H9 (cell line): ENCODE measurements around the gene UBE2Q1. TPM values are rescaled to one million over a fixed set of nuclear protein-coding genes. Genes with fewer than 3 reads are reported as not detected.

Experiments
- DNase-seq: peaks from one replicate; pipeline ENCODE4 v3.0.0-alpha.2; 2017
- H2AFZ ChIP-seq: one replicate; pipeline ENCODE4 v1.6.1; 2013; ENCODE audit warnings: mild to moderate bottlenecking, low read length, control low read depth, moderate library complexity
- H2AK5ac ChIP-seq: 2 replicates; pipeline ENCODE4 v1.6.1; 2013; ENCODE audit warnings: low read length, control low read depth, mixed read lengths; ENCODE audit not compliant: insufficient read length
- H2BK120ac ChIP-seq: one replicate; pipeline ENCODE4 v1.6.1; 2013; ENCODE audit warnings: low read depth, mild to moderate bottlenecking, low read length, control low read depth, inconsistent platforms; ENCODE audit not compliant: poor library complexity, severe bottlenecking
- H2BK12ac ChIP-seq: 2 replicates; pipeline ENCODE4 v1.6.1; 2013; ENCODE audit warnings: low read length, control low read depth, mixed read lengths, low read depth; ENCODE audit not compliant: insufficient read length
- H2BK15ac ChIP-seq: 2 replicates; pipeline ENCODE4 v1.6.1; 2013; ENCODE audit warnings: low read depth, low read length, control low read depth
- H2BK20ac ChIP-seq: one replicate; pipeline ENCODE4 v1.6.1; 2013; ENCODE audit warnings: low read depth, mild to moderate bottlenecking, low read length, control low read depth, inconsistent platforms; ENCODE audit not compliant: poor library complexity, severe bottlenecking
- H2BK5ac ChIP-seq: 2 replicates; pipeline ENCODE4 v1.6.1; 2013; ENCODE audit warnings: low read length, control low read depth, mixed read lengths; ENCODE audit not compliant: insufficient read length
- H3K14ac ChIP-seq: 2 replicates; pipeline ENCODE4 v1.6.1; 2013; ENCODE audit warnings: low read length, control low read depth; ENCODE audit not compliant: insufficient read depth
- H3K18ac ChIP-seq: 2 replicates; pipeline ENCODE4 v1.6.1; 2013; ENCODE audit warnings: low read depth, mild to moderate bottlenecking, mixed read lengths, low read length, control low read depth; ENCODE audit not compliant: insufficient read length
- H3K23ac ChIP-seq: 2 replicates; pipeline ENCODE4 v1.6.1; 2013; ENCODE audit warnings: low read length, control low read depth, mixed read lengths, low read depth; ENCODE audit not compliant: insufficient read length
- H3K23me2 ChIP-seq: 2 replicates; pipeline ENCODE4 v1.6.1; 2013; ENCODE audit warnings: low read depth, mild to moderate bottlenecking, mixed read lengths, low read length, control low read depth; ENCODE audit not compliant: insufficient read length, poor library complexity, severe bottlenecking
- H3K27ac ChIP-seq: 2 replicates; pipeline ENCODE4 v1.5.1; 2013; ENCODE audit warnings: low read length, control low read depth, mixed read lengths, low read depth; ENCODE audit not compliant: insufficient read length
- H3K27me3 ChIP-seq: 2 replicates; pipeline ENCODE4 v1.6.1; 2013; ENCODE audit warnings: low read length, control low read depth, inconsistent platforms; ENCODE audit not compliant: insufficient read depth
- H3K4ac ChIP-seq: 2 replicates; pipeline ENCODE4 v1.6.1; 2013; ENCODE audit warnings: low read depth, mild to moderate bottlenecking, control low read depth, inconsistent platforms, low read length, moderate library complexity
- H3K4me1 ChIP-seq: 2 replicates; pipeline ENCODE4 v1.6.1; 2013; ENCODE audit warnings: low read length, control low read depth, inconsistent platforms; ENCODE audit not compliant: insufficient read depth
- H3K4me2 ChIP-seq: 2 replicates; pipeline ENCODE4 v1.6.1; 2013; ENCODE audit warnings: low read length, control low read depth, mixed read lengths; ENCODE audit not compliant: insufficient read length, insufficient read depth
- H3K56ac ChIP-seq: 2 replicates; pipeline ENCODE4 v1.6.1; 2013; ENCODE audit warnings: low read depth, mild to moderate bottlenecking, mixed read lengths, low read length, control low read depth; ENCODE audit not compliant: insufficient read length
- H3K79me1 ChIP-seq: 2 replicates; pipeline ENCODE4 v1.6.1; 2013; ENCODE audit warnings: low read depth, mild to moderate bottlenecking, moderate library complexity, low read length, control low read depth, inconsistent platforms; ENCODE audit not compliant: insufficient read depth, poor library complexity, severe bottlenecking
- H3K79me2 ChIP-seq: 2 replicates; pipeline ENCODE4 v1.6.1; 2013; ENCODE audit warnings: low read length, control low read depth, inconsistent platforms; ENCODE audit not compliant: insufficient read depth
- H3K9ac ChIP-seq: 2 replicates; pipeline ENCODE4 v1.6.1; 2013; ENCODE audit warnings: low read length, control low read depth, mixed read lengths; ENCODE audit not compliant: insufficient read length; ENCODE audit errors: extremely low read depth
- H3K9me3 ChIP-seq: one replicate; pipeline ENCODE4 v1.6.1; 2013; ENCODE audit warnings: low read depth, low read length, inconsistent platforms; ENCODE audit not compliant: control insufficient read depth
- H3T11ph ChIP-seq: one replicate; pipeline ENCODE4 v1.6.1; 2013; ENCODE audit warnings: mild to moderate bottlenecking, low read length, control low read depth, inconsistent platforms
- H4K20me1 ChIP-seq: one replicate; pipeline ENCODE4 v1.6.1; 2013; ENCODE audit not compliant: control insufficient read depth, insufficient read length, insufficient read depth
- H4K5ac ChIP-seq: 2 replicates; pipeline ENCODE4 v1.6.1; 2013; ENCODE audit warnings: low read depth, mild to moderate bottlenecking, mixed read lengths, low read length, control low read depth; ENCODE audit not compliant: insufficient read length
- H4K8ac ChIP-seq: replicated peaks from 2 replicates; pipeline ENCODE4 v1.6.1; 2013; ENCODE audit warnings: low read length, control low read depth, mixed read lengths, low read depth; ENCODE audit not compliant: insufficient read length
- H4K91ac ChIP-seq: 2 replicates; pipeline ENCODE4 v1.6.1; 2013; ENCODE audit warnings: low read depth, mild to moderate bottlenecking, moderate library complexity, mixed read lengths, low read length, control low read depth; ENCODE audit not compliant: insufficient read length
- H3K27ac Mint-ChIP-seq, 3 experiments: 2 replicates in 2 of 3; 3 replicates in 1 of 3; pipeline ENCODE4 v1.8.0; 2020 to 2021; ENCODE audit warnings: mixed read lengths in 3 of 3, mild to moderate bottlenecking in 1 of 3, moderate library complexity in 1 of 3
- H3K27me3 Mint-ChIP-seq: 2 replicates; pipeline ENCODE4 v1.8.0; 2021; ENCODE audit warnings: low read depth, mild to moderate bottlenecking, moderate library complexity, mixed read lengths
- H3K36me3 Mint-ChIP-seq, 3 experiments: 2 replicates in 2 of 3; 3 replicates in 1 of 3; pipeline ENCODE4 v1.8.0; 2020 to 2021; ENCODE audit warnings: low read depth in 3 of 3, mixed read lengths in 3 of 3; ENCODE audit not compliant: insufficient read depth in 1 of 3
- H3K4me1 Mint-ChIP-seq, 2 experiments: 2 replicates each; pipeline ENCODE4 v1.8.0; 2020; ENCODE audit warnings: mixed read lengths in 2 of 2
- H3K4me3 Mint-ChIP-seq, 2 experiments: 2 replicates in 1 of 2; 3 replicates in 1 of 2; pipeline ENCODE4 v1.8.0; 2020 to 2021; ENCODE audit warnings: mild to moderate bottlenecking in 2 of 2, mixed read lengths in 2 of 2, moderate library complexity in 1 of 2
- H3K9me3 Mint-ChIP-seq, 2 experiments: 2 replicates in 1 of 2; 3 replicates in 1 of 2; pipeline ENCODE4 v1.8.0; 2020; ENCODE audit warnings: mild to moderate bottlenecking in 2 of 2, mixed read lengths in 2 of 2, moderate library complexity in 1 of 2
- CTCF ChIP-seq: fragments of 200-600 bp; sonication (generic); conservative IDR thresholded peaks from 3 replicates; pipeline ENCODE4 v1.8.0; 2021; ENCODE audit warnings: antibody characterized with exemption, mild to moderate bottlenecking
- WGBS: extraction: QIAGEN DNeasy Blood & Tissue Kit; methylation state at CpG from one replicate; pipeline ENCODE4 v1.1.7; 2013; ENCODE audit warnings: missing lambda C conversion rate, low lambda C conversion rate, mixed read lengths; ENCODE audit not compliant: insufficient read length; ENCODE audit errors: extremely low coverage; 5-methylcytosine and 5-hydroxymethylcytosine counted together
- total RNA-seq: library from RNA; stranded (reverse); gene quantifications from 2 replicates; pipeline ENCODE4 v1.2.1, GENCODE V29; 2021

Gene UBE2Q1
- total RNA-seq, 1 experiment from 2014 or later, result 108 TPM

- Mint-ChIP-seq H3K4me3 (no peak overlapping the region), H3K4me1 (no peaks in the 10 kb centered on the region), H3K9me3 (no peaks in the 10 kb centered on the region), H3K36me3 (no peaks in the 10 kb centered on the region), H3K27ac (no peak overlapping the region), H3K27me3 (peaks cover 13% of the 10 kb centered on the region)
- Histone ChIP-seq H3K4me2 (no peak overlapping the region), H3K79me2 (no peaks in the 10 kb centered on the region), H3K23me2 (no peaks in the 10 kb centered on the region), H4K20me1 (no peaks in the 10 kb centered on the region), H4K91ac (no peak overlapping the region), H2AFZ (no peak overlapping the region), H2BK12ac (no peak overlapping the region), H3K4me1 (no peaks in the 10 kb centered on the region), H3T11ph (no peak overlapping the region), H2AK5ac (no peak overlapping the region), H3K18ac (no peak overlapping the region), H3K4ac (no peak overlapping the region), H3K9me3 (no peaks in the 10 kb centered on the region), H4K5ac (no peak overlapping the region), H3K79me1 (no peaks in the 10 kb centered on the region), H2BK20ac (no peak overlapping the region), H3K14ac (no peak overlapping the region), H2BK5ac (no peak overlapping the region), H2BK120ac (no peak overlapping the region), H3K27ac (no peak overlapping the region), H3K56ac (no peak overlapping the region), H3K27me3 (no peaks in the 10 kb centered on the region), H3K9ac (no peak overlapping the region), H4K8ac (no peak overlapping the region), H2BK15ac (no peak overlapping the region), H3K23ac (no peak overlapping the region)
- WGBS, result no CpG with 5 or more reads among the region's 3 CpGs
- TF ChIP-seq CTCF, result no peak
- DNase-seq, result no peak
Measured at GRCh38 chr1:154521695-154522094, 36.8 kb downstream of the UBE2Q1 start.
